Duodenal mucosa (tissue), 2 donors: Measurements from ENCODE around the gene SKOR2.

ENCODE experiments used
- H3K27ac ChIP-seq: one replicate; pipeline ENCODE4 v1.7.0; 2013; ENCODE audit warnings: low read depth, low read length
- H3K27me3 ChIP-seq, 2 donors: one replicate each; pipeline ENCODE4 v1.7.0; 2013; ENCODE audit warnings: low read length in 2 of 2, control low read depth in 1 of 2; ENCODE audit not compliant: insufficient read depth in 2 of 2, control insufficient read depth in 1 of 2
- H3K36me3 ChIP-seq, 2 donors: one replicate each; pipeline ENCODE4 v1.7.0; 2013; ENCODE audit warnings: low read length in 2 of 2, control low read depth in 1 of 2; ENCODE audit not compliant: insufficient read depth in 2 of 2, control insufficient read depth in 1 of 2
- H3K4me1 ChIP-seq, 2 donors: one replicate each; pipeline ENCODE4 v1.7.0; 2013; ENCODE audit warnings: low read length in 2 of 2, control low read depth in 1 of 2; ENCODE audit not compliant: insufficient read depth in 2 of 2, control insufficient read depth in 1 of 2
- H3K4me3 ChIP-seq, 2 donors: one replicate each; pipeline ENCODE4 v1.7.0; 2013; ENCODE audit warnings: low read length in 2 of 2, low read depth in 1 of 2
- H3K9ac ChIP-seq, 2 donors: one replicate each; pipeline ENCODE4 v1.7.0; 2013; ENCODE audit warnings: low read length in 2 of 2, low read depth in 1 of 2
- H3K9me3 ChIP-seq, 2 donors: one replicate each; pipeline ENCODE4 v1.7.0; 2013; ENCODE audit warnings: low read length in 2 of 2, control low read depth in 1 of 2; ENCODE audit not compliant: control insufficient read depth in 1 of 2

Gene SKOR2

DNA sequence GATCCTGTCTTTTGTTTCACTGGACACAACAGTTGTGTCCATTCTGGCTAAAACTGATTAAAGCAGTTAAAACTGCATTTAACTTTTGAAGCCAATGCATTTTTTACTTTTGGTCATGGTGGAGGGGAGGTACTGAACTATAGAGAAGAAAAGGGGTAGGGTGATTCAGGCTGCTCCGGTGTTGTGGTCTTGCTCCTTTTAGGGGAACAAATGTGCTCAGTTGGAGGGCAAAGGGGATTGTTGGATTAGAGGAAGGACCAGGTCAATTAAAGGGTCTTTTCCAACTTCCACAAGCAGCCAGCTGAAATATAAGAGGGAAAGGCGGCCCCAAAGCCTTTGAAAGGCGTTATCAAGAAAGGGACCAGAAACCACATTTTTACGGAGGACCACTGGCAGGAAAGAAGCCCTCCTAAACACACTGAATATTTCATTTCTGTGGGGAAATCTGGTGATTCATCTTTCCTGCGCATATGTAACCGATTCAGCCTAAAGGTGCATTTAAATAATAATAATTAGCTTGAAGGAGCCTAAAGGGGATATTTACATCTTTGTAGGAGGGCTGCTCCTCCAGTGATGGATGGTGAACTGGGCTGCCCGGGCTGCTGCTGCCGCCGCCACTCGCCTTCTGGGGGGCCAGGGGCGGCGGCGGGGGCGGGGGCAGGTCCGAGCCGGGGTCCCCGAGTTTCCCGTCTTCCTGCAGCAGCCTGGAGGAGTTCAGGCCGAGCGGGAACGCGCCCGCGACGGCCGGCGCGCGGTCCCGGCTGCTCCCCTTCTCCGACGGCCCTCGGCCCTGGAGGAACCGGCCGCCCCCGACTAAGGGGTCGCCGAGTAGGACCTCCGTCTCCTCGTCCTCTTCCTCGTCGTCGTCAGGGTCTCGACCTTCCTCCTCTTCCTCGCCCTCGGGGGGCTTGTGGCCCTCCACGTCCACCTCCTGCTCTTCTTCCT is 5.2 kb downstream of the SKOR2 start:
- no peaks in the 10 kb centered on the region for H3K36me3 ChIP-seq
- H3K27ac ChIP-seq: no peak overlapping the region
- H3K27me3 ChIP-seq: peaks cover 23 to 67% of the 10 kb centered on the region in 2 donors
- no peak overlapping the region for H3K4me3 ChIP-seq
- H3K9me3 ChIP-seq: no peaks in the 10 kb centered on the region
- H3K9ac ChIP-seq: no peak overlapping the region
- no peaks in the 10 kb centered on the region for H3K4me1 ChIP-seq

DNA sequence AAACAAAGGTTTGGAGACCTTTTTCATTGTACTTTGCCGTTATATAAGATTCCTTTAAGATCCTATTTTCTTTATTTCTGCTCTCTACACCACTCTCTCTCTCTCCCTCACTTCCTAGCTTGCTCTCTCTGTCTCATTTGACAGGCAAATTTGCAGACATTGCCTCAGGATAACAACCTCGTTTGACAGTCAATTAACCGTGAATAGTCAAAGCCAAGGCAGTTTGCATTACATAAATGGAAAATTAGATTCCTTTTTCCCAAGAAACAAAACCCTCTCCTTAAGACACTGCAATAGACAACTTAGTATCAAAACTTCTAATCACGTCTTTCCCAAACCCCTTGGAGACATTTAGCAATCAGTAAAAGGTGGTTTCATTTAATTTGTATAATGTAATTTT is 7.4 kb downstream of the SKOR2 start:
- H3K4me3 ChIP-seq: no peak overlapping the region
- H3K36me3 ChIP-seq: no peaks in the 10 kb centered on the region
- no peaks in the 10 kb centered on the region for H3K9me3 ChIP-seq
- no peak overlapping the region for H3K27ac ChIP-seq
- no peaks in the 10 kb centered on the region for H3K4me1 ChIP-seq
- H3K9ac ChIP-seq: no peak overlapping the region
- peaks cover 13 to 51% of the 10 kb centered on the region in 2 donors for H3K27me3 ChIP-seq

DNA sequence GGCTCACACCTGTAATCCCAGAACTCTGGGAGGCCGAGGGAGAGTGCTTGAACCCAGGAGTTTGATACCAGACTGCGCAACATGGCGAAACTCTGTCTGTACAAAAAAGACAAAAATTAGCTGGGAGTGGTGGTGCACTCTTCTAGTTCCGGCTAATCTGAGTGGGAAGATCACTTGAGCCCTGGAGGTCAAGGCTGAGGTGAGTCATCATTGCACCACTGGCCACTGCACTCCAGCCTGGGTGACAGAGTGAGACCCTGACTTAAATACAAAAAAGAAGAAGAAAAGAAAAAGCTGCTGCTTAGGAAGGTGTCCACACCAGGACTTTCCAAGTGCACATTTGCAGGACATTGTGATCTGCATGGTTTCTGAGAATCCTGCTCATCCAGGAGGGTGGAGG is 16.4 kb downstream of the SKOR2 start:
- H3K4me1 ChIP-seq: no peaks in the 10 kb centered on the region
- no peak overlapping the region for H3K9ac ChIP-seq
- no peaks in the 10 kb centered on the region for H3K36me3 ChIP-seq
- peaks cover 0 to 9% of the 10 kb centered on the region in 2 donors for H3K27me3 ChIP-seq
- H3K4me3 ChIP-seq: no peak overlapping the region
- no peaks in the 10 kb centered on the region for H3K9me3 ChIP-seq
- H3K27ac ChIP-seq: no peak overlapping the region

DNA sequence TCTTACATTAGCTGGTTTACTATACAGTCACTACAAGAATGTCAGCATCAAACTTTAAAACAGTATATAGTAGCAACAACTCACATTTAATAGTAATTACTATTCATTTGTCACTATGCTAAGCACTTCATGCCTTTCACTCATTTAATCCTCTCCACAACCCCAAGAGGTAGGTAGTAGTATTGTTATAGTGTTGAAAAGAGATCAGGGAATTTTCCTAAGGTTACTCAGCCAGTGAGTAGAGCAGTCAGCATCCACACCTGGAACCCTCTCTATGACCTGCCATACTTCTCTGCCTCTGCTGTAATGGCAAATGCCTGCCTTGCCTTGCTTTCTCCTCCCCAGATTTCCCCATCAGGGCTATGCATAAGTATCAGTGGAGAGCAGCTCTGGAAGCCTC is 24.8 kb downstream of the SKOR2 start:
- H3K36me3 ChIP-seq: no peaks in the 10 kb centered on the region
- H3K9me3 ChIP-seq: no peaks in the 10 kb centered on the region
- H3K9ac ChIP-seq: no peak overlapping the region
- H3K4me1 ChIP-seq: no peaks in the 10 kb centered on the region
- no peak overlapping the region for H3K4me3 ChIP-seq
- H3K27me3 ChIP-seq: peaks cover 0 to 3% of the 10 kb centered on the region in 2 donors
- no peak overlapping the region for H3K27ac ChIP-seq

DNA sequence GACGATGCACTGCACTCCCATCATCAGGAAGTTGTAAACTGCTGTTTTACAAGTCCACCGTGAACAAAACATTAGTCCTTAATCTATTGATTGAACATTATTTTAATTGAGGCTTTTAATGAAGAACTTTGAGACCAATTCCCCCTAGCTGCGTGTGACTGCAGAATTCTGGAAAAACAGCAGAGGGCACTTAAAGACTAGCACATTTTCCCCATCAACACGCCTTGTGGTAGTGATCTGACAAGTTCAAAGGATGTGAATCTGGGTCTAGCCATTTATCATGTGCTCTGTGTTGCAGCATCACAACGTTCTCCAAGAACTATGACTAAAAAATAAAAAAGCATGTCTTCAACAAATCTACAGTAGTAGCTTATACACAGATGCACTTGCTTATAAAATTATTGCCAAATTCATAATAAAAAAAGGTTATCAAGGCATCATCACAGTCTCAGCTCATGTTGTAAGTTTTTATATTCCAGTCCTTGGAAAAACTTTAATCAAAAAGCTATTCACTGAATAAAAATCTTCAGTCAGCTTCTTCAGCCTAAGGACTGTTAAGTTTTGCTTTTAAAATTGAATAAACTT is 35.8 kb downstream of the SKOR2 start:
- Histone ChIP-seq H3K4me1 (no peaks in the 10 kb centered on the region), H3K27me3 (peaks cover 3 to 14% of the 10 kb centered on the region in 2 donors), H3K9ac (no peak overlapping the region), H3K9me3 (no peaks in the 10 kb centered on the region), H3K27ac (no peak overlapping the region), H3K4me3 (no peak overlapping the region), H3K36me3 (no peaks in the 10 kb centered on the region)

DNA sequence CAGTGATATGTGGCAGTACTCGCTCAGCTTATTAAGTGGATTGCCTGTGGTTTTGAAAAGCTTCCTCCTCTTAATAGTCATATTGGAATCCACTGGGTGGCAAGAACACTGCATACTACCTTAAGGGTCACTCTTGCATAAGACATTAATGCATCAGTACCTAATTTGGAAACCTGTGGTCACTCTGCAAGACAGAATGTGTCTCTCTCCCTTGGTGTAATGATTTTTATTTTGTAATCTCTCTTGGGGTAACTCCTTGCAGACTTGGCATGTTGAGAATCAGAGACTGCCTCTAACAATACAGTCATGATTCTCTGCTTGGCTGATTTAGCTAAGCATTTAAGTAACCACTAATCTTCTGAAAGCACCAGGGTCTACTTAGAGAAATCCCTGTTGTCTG is 42.3 kb downstream of the SKOR2 start:
- Histone ChIP-seq H3K4me1 (no peaks in the 10 kb centered on the region), H3K9ac (no peak overlapping the region)

DNA sequence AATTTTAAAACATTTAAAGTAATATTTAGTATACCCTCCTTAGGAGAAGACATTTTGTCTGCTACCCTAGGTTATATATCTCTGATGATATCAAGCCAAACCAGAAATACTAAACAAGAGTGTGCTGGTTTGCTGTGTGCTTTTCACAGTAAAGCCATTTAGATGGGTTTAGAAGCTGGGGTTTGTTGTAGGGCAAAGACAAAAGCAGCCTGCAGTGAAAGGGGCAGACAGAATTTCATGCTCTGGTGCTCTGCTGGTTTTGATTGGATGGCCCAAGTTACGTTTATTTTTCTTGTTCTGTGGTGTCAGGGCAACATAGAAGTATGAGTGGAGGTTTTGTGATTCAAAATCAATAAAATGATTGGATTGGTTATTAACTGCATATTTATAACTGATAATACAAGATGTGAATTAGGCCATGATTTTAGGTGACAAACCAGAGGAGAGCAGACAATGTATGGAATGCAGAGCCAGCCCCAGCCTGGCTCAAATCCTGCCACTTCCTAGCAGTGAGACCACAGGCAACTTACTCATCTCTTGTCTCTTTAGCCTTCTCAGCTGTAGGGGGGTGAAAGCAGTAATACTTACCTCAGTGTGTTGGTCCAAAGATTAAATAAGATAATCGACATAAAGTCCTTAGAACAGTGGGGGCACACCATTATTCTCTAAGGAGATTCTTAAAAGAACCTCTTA is 44.4 kb downstream of the SKOR2 start:
- Histone ChIP-seq H3K36me3 (no peaks in the 10 kb centered on the region), H3K4me1 (no peaks in the 10 kb centered on the region), H3K27ac (no peak overlapping the region), H3K9ac (no peak overlapping the region), H3K4me3 (no peak overlapping the region), H3K9me3 (no peaks in the 10 kb centered on the region), H3K27me3 (peaks cover 4% of the 10 kb centered on the region in 2 donors)

More for the DNA sequence above, 42.3 kb downstream of the SKOR2 start:
- no peaks in the 10 kb centered on the region for H3K36me3 ChIP-seq
- H3K9me3 ChIP-seq: no peaks in the 10 kb centered on the region
- no peak overlapping the region for H3K4me3 ChIP-seq
- peaks cover 4 to 8% of the 10 kb centered on the region in 2 donors for H3K27me3 ChIP-seq
- no peak overlapping the region for H3K27ac ChIP-seq

DNA sequence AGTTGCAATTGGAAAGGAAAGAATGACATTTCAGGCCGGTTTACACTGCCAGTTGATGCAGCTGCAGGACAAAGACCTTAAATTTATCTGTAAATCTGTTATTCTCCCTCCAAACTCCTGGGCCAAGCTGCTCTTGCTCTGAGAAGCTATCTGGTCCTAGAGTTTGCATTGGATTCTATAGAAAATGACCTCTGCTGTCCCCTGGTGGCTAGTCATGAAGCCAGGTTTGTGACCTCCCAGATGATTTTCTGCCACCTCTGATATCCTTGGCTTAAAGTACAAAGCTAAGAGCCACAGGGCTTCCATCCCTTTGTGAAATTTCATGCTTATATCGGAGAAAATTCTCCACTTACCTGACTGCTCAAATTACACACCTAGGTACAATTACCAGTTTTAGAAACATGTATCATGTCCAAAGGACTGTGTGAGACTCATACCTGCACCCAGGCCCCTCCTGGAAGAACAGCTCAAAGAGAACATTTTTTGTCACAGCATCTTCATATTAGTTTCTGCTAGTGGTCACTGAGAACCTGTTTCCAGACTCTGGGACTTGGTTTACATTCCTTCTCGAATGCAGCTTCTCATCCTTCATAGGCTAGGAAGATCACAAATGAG is 46.4 kb downstream of the SKOR2 start:
- H3K9me3 ChIP-seq: no peaks in the 10 kb centered on the region
- H3K36me3 ChIP-seq: no peaks in the 10 kb centered on the region

DNA sequence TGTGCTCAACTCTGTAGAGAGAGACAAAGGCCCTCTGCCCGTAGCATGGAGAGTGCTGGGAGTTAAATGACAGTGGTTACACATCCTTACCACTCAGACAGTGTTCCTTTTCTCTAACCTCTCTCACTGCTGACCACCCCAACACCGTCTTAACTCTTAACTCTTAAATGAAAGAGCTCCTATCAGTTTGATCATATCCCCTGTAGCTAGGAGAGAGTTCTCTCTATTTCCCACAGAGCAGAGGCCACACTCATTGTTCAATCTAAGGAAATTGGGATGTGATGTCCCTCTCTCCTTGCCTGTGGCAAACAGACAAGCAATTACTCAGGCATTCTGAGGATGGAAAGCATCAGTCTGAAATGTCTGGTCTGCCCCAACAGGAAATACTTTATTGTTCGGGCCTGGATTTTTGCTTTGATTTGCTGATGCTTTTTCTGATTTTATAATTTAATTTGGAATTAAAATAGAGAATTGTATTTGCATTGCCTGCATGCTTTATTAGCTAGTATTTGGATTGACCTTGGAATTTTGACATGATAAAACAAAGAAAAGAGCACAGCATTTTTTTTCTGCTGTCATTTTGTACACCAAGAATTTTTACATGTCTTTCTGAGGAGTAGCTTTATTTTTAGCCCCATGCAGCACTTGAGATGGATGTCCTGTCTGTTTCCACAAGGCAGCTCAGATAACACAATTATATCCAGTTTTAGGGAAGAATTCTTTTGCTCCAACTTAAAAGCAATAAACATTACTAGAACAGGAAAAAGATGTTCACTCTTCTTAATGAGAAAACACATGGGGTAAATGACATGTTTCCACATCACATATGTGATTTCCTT is 47.6 kb downstream of the SKOR2 start:
- Histone ChIP-seq H3K4me1 (no peaks in the 10 kb centered on the region), H3K27me3 (peaks cover 0 to 4% of the 10 kb centered on the region in 2 donors), H3K36me3 (no peaks in the 10 kb centered on the region), H3K9me3 (no peaks in the 10 kb centered on the region), H3K4me3 (no peak overlapping the region), H3K9ac (no peak overlapping the region), H3K27ac (no peak overlapping the region)

More for the DNA sequence above, 46.4 kb downstream of the SKOR2 start:
- Histone ChIP-seq H3K27ac (no peak overlapping the region), H3K4me1 (no peaks in the 10 kb centered on the region), H3K9ac (no peak overlapping the region), H3K27me3 (peaks cover 4% of the 10 kb centered on the region in 2 donors), H3K4me3 (no peak overlapping the region)
